ENCODE data around the gene AJM1. TPM values are rescaled to one million over a fixed set of nuclear protein-coding genes. Genes with fewer than 3 reads are reported as not detected.
"Not testable (repeated sequence)": the region's sequence is repeated elsewhere in the genome, so short reads cannot be mapped to it uniquely, and the experiment has no call there.

AJM1 gene
- total RNA-seq, 1 experiment from 2014 or later, result 0.11 TPM

- H3K4me3 ChIP-seq, result no peak overlapping the region
- H3K4me1 ChIP-seq (replicated peaks), result peaks cover 5% of the 10 kb centered on the region
- peaks cover 14% of the 10 kb centered on the region for H3K27me3 ChIP-seq (replicated peaks)
- no peak for DNase-seq (ENCODE audit: low read depth in 1 of 2, low spot score in 2 of 2)
- no peak overlapping the region for H3K27ac ChIP-seq
- no peaks in the 10 kb centered on the region; the same call in 1 of the 2 replicates for H3K9me3 ChIP-seq (replicated peaks)
- H3K36me3 ChIP-seq, result peaks cover 14% of the 10 kb centered on the region
These were observed 1.2 kb upstream of the AJM1 start for GRCh38 chr9:136840877-136841645.

DNA sequence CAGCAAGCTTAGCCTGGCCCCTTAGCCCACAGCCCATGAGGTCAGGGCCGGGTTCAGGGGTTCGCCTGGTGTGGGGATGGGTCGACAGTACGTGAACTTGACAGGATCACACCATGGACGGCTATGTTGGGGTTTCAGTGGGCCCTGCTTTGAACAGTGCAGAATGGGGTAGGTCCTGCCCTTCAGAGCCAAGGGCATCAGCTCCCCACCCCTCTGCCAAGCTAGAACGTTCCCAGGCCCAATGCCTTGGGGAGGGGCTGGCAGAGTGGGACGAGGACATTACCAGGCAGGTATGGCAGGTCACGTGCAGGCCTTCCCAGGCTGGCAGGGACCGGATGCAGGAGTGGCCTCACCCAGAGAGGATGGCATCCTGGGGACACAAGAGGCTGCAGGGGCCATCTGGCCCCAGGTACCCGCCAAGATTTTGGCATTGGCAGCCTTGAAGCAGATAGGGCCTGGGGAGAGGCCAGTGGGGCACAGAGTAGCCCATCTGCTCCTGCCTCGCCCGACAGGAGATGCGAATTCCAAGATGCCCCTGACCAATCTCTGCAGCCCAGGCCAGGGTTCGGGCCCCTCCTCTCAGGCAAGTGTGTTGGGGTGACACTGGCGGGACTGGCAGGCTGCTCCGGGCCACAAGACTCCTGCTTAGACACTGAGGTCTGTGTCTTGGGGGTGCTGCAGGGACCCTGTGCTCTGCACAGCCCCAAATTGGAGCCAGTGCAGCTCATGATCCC, 465 bp upstream of the AJM1 start:
- not testable (repeated sequence) for DNase-seq (ENCODE audit: low read depth in 1 of 2, low spot score in 2 of 2); H3K36me3 ChIP-seq; H3K4me1 ChIP-seq (replicated peaks); H3K27ac ChIP-seq; H3K4me3 ChIP-seq; H3K9me3 ChIP-seq (replicated peaks)
- peaks cover 19% of the 10 kb centered on the region for H3K27me3 ChIP-seq (replicated peaks)

DNA sequence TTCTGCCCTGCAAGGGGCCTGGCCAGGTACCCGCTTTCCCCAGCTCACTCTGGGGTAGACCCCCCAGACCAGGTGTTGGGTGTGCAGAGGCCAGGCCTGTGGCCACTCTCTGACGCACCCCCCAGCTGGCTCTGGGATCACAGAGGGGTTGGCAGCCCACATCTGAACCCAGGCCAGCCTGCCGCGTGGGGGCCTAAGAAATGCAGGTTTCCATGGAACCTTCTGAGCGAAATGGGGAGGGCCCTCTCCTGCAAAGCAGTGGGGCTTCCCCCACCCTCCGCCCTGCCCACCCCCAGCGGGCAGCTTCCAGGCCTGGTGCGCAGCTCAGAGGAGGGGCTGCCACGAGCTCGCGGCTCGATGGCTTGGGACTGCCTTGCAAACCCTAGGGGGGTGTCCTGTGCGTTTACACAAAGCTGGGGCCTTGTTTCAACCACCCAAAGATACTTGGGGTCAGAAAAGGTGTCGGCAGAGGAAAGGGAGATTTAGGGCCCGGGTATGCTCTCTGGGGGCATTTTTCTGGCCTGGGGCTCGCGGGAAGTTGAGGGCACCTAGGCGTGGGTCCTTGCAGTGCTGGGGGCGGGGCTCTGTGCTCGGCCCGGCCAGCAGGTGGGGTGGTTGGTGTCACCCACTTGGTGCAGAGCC, 1.0 kb downstream of the AJM1 start:
- not testable (repeated sequence) for H3K36me3 ChIP-seq; DNase-seq (ENCODE audit: low read depth in 1 of 2, low spot score in 2 of 2); H3K4me3 ChIP-seq; H3K27ac ChIP-seq; H3K9me3 ChIP-seq (replicated peaks)
- peaks cover 29% of the 10 kb centered on the region for H3K27me3 ChIP-seq (replicated peaks)
- peaks cover 22% of the 10 kb centered on the region for H3K4me1 ChIP-seq (replicated peaks)

DNA sequence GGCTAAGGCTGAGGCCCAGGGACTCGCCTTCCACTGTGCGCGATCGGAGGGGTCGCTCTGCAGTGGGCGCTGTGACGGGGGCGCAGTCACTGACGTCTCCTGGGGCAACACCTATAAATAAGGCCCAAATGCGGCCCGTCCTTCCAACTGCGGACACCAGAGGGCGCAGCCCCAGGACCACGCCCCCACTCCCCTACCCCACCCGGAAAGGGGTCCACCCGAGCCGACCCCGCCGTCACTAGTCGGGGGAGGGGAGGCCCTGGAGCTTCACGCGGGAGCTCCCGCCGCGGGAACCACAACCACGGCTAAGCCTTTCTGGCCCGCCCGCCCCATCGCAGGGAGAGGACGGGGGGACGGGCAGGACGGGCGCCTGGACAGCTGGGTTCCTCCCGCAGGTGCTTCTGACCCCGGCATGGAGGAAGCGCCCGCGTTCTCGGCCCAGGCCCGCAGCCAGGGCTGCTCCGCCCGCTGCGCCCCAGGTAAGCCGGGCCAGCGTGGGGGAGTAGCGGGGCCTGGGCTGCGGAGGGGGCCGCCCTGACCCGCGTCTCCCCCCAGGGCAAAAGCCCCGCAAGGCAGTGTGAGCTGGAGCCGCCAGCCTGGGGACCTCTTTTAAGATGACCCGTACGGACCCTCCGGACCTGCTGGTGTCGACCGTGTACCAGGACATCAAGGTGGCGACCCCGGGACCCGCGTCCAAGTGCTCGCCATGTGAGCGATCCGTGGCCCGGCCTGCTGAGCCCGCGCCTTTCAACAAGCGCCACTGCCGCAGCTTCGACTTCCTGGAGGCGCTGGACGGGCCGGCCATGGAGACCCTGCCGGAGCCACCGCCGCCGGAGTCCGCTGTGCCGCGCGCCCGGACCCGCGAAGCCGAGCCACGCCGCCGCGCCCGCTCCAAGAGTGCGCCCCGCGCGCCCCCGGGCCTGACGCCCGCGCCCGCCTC, 1.8 kb downstream of the AJM1 start:
- H3K4me3 ChIP-seq; H3K27ac ChIP-seq; H3K9me3 ChIP-seq (replicated peaks); H3K36me3 ChIP-seq: not testable (repeated sequence)
- Histone ChIP-seq H3K27me3 (replicated peaks) (peaks cover 29% of the 10 kb centered on the region), H3K4me1 (replicated peaks) (peaks cover 22% of the 10 kb centered on the region)
- DNase-seq (ENCODE audit: low read depth in 1 of 2, low spot score in 2 of 2), result peak in 1 of 2 experiments; percentile 60

DNA sequence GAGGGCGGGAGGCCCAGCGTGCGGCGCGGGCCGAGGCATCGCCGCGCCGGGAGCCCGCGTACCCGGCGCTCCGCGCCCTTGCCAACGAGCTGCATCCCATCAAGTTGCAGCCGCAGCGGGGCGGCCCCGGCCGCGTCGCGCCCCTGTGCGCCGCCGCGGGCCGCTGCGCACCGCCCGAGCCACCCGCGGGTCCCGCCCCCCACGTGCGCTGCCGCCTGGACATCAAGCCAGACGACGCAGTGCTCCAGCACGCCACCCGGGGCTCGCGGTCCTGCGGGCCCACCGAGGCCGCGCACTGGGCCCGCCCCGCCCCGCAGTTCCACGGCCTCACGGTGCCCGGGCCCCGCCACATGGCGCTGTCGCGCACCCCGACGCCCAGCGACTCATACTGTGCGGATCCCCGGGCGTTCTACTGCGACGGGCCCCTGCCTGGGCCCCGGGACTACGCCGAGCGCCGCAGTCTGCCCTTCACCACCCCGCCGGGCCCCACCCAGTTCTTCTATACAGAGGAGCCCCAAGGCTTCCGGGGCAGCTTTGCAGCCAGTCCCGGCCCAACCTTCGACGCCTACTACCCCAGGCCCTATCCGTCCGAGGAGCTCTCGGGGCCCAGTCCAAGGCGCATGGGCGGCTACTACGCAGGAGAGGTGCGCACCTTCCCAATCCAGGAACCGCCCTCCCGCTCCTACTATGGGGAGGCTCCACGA, 2.6 kb downstream of the AJM1 start:
- peaks cover 29% of the 10 kb centered on the region for H3K27me3 ChIP-seq (replicated peaks)

DNA sequence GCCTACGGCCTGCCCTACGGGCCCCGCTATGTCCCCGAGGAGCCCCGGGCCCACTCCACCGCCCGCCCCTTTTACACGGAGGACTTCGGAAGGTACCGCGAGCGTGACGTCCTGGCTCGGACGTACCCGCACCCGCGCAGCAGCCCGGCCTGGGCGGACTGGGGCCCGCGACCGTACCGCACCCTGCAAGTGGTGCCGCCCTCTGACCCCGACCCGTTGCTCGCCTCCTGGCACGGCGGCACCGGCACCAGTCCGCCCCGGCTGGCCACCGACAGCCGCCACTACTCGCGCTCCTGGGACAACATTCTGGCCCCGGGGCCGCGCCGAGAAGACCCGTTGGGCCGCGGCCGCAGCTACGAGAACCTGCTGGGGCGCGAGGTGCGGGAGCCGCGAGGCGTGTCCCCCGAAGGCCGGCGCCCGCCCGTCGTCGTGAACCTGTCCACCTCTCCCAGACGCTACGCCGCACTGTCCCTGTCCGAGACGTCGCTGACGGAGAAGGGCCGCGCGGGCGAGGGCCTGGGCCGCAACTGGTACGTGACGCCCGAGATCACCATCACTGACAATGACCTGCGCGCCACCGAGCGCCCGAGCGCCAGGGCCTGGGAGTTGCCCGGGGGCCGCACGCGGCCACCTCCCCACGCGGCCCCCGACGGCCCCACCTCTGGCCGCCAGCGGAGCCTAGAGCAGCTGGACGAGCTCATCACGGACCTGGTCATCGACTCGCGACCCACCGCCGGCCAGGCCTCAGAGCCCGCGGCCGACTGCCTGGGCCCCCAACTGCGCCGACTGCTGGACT, 3.4 kb downstream of the AJM1 start:
- peaks cover 10% of the 10 kb centered on the region for H3K36me3 ChIP-seq
- H3K9me3 ChIP-seq (replicated peaks), result peaks cover 3% of the 10 kb centered on the region
- no peak overlapping the region for H3K27ac ChIP-seq
- H3K4me3 ChIP-seq, result no peak overlapping the region
- peaks cover 30% of the 10 kb centered on the region for H3K4me1 ChIP-seq (replicated peaks)
- H3K27me3 ChIP-seq (replicated peaks), result peaks cover 29% of the 10 kb centered on the region
- DNase-seq (ENCODE audit: low read depth in 1 of 2, low spot score in 2 of 2), result no peak

More for the DNA sequence above, 2.6 kb downstream of the AJM1 start:
- H3K9me3 ChIP-seq (replicated peaks), result peaks cover 3% of the 10 kb centered on the region
- H3K4me1 ChIP-seq (replicated peaks), result peaks cover 26% of the 10 kb centered on the region
- no peak for DNase-seq (ENCODE audit: low read depth in 1 of 2, low spot score in 2 of 2)
- H3K4me3 ChIP-seq, result no peak overlapping the region
- H3K27ac ChIP-seq, result no peak overlapping the region
- peaks cover 7% of the 10 kb centered on the region for H3K36me3 ChIP-seq

DNA sequence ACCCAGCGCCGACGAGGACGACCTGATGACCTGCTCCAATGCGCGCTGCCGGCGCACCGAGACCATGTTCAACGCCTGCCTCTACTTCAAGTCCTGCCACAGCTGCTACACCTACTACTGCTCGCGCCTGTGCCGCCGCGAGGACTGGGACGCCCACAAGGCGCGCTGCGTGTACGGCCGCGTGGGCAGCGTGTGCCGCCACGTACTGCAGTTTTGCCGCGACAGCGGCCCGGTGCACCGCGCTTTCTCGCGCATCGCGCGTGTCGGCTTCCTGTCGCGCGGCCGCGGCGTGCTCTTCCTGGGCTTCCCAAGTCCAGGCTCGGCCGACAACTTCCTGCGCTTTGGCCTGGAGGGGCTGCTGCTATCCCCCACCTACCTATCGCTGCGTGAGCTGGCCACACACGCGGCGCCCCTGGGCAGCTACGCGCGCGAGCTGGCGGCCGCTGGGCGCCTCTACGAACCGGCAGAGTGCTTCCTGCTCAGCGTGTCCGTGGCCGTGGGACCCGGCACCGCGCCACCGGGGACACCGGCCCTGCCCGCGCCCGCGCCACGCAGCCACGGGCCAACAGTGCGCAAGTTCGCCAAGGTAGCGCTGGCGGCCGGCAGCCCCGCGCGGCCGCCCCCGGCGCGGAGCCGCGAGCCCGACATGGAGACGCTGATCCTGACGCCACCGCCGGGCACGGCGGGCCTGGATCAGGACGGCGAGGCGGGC, 4.3 kb downstream of the AJM1 start:
- Histone ChIP-seq H3K9me3 (replicated peaks) (peaks cover 3% of the 10 kb centered on the region), H3K4me3 (no peak overlapping the region), H3K36me3 (peaks cover 19% of the 10 kb centered on the region), H3K27ac (no peak overlapping the region), H3K27me3 (replicated peaks) (peaks cover 29% of the 10 kb centered on the region), H3K4me1 (replicated peaks) (peaks cover 30% of the 10 kb centered on the region)
- no peak for DNase-seq (ENCODE audit: low read depth in 1 of 2, low spot score in 2 of 2)

GRCh38 chr9:136847088-136847825, 5.0 kb downstream of the AJM1 start:
- H3K4me3 ChIP-seq, result peak overlapping the region; percentile 57
- peak in 1 of 2 experiments; percentile 62 for DNase-seq (ENCODE audit: low read depth in 1 of 2, low spot score in 2 of 2)
- H3K4me1 ChIP-seq (replicated peaks), result peaks cover 30% of the 10 kb centered on the region
- no peak overlapping the region for H3K27ac ChIP-seq
- peaks cover 29% of the 10 kb centered on the region for H3K27me3 ChIP-seq (replicated peaks)
- peaks cover 22% of the 10 kb centered on the region for H3K36me3 ChIP-seq
- H3K9me3 ChIP-seq (replicated peaks), result peaks cover 3% of the 10 kb centered on the region

GRCh38 chr9:136847826-136848392, 5.6 kb downstream of the AJM1 start:
- Histone ChIP-seq H3K9me3 (replicated peaks) (peaks cover 3% of the 10 kb centered on the region), H3K27ac (no peak overlapping the region), H3K4me3 (peak overlapping the region; percentile 57), H3K36me3 (peaks cover 22% of the 10 kb centered on the region), H3K27me3 (replicated peaks) (peaks cover 29% of the 10 kb centered on the region), H3K4me1 (replicated peaks) (peaks cover 26% of the 10 kb centered on the region)
- DNase-seq (ENCODE audit: low read depth in 1 of 2, low spot score in 2 of 2), result peak; percentile 65 to 84

DNA sequence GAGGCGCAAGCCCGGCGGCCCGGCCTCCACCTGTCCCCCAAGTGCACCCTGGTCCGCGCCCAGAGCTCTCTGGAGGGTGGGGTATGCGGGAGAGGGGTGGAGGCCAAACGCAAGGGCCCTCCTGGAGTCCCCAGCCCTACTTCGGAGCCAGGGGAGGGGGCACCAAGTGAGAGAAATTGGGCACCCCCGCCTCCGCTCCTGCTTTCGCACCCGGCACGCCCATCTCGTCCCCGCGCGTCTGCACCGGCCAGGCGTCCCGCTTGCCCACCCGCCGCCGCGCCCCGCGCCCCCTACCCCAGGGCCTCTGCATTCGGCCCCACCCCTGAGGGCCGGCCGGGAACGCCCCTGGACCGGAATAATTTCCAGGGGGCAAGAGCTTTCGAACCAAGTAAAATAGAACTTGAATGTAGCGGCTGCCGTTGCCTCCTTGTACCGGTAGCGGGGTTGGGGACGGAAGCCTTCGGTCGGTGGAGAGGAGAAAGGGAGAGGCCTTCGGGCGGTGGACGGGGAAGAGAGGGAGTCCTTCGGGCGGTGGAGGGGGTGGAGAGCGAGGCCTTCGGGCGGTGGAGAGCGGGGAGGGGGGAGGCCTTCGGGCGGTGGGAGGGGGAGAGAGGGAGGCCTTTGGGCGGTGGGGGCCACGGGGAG, 6.2 kb downstream of the AJM1 start:
- no peak for DNase-seq (ENCODE audit: low read depth in 1 of 2, low spot score in 2 of 2)

More for the DNA sequence above, 6.2 kb downstream of the AJM1 start:
- peaks cover 29% of the 10 kb centered on the region for H3K27me3 ChIP-seq (replicated peaks)
- peak overlapping the region; percentile 57 for H3K4me3 ChIP-seq
- H3K9me3 ChIP-seq (replicated peaks), result peaks cover 3% of the 10 kb centered on the region
- no peak overlapping the region for H3K27ac ChIP-seq
- peaks cover 26% of the 10 kb centered on the region for H3K36me3 ChIP-seq
- H3K4me1 ChIP-seq (replicated peaks), result peaks cover 26% of the 10 kb centered on the region
